Measurements from ENCODE around the gene MDH1B.

MDH1B gene

DNA sequence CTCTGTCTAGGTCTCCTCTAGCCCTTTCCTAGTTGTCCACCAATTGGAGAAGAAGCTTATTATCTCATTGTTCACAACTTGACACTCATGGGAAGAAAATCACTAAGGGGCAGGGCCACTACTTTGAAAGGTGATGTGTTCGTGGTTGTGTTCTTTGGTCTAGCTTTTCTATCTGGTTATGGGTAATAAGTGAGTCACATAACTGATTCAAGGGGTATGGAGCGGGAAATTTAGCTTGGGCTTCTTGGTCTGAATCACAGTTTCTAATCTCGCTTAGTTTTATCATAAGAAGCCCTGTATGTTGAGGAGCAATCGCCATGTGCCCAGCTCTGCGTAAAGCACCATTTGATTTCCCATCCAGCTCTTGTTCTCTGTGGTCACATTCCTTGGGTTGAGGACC, 28.2 kb downstream of the MDH1B start:
- TF ChIP-seq POLR2AphosphoS5 (IDR thresholded peaks at IDR 0.05; ENCODE audit: low read depth, low read length) (no peak), TAF1 (IDR thresholded peaks at IDR 0.05; ENCODE audit: borderline replicate concordance, insufficient read depth, low read length) (no peak), SIN3A (IDR thresholded peaks at IDR 0.05; ENCODE audit: borderline replicate concordance, insufficient read depth, low read length) (no peak), REST (IDR thresholded peaks at IDR 0.05; ENCODE audit: insufficient read depth in 1 of 2, low read depth in 2 of 2, low read length in 2 of 2) (no peak), FOXP2 (optimal IDR thresholded peaks at IDR 0.05; ENCODE audit: borderline replicate concordance, extremely low read depth, extremely low read length, insufficient read depth) (no peak)

DNA sequence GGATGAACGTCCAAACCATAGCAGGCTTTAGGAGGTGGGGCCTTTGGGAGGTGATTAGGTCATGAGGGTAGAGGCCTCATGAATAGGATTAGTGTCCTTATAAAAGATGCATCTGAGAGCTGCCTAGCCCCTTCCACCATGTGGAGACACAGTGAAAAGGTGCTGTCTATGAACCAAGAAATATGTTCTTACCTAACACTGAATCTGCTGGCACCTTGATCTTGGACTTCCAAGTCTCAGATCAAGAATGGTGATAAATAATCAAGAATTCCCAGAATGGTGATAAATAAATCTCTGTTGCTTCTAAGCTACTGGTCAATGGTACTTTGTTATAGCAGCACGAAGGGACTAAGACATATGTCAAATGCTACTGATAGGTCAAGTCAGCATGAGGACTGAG, 31.8 kb downstream of the MDH1B start:
- no peak for TF ChIP-seq FOXP2 (optimal IDR thresholded peaks at IDR 0.05; ENCODE audit: borderline replicate concordance, extremely low read depth, extremely low read length, insufficient read depth)
- TF ChIP-seq POLR2AphosphoS5 (IDR thresholded peaks at IDR 0.05; ENCODE audit: low read depth, low read length), result no peak
- TF ChIP-seq TAF1 (IDR thresholded peaks at IDR 0.05; ENCODE audit: borderline replicate concordance, insufficient read depth, low read length), result no peak
- TF ChIP-seq SIN3A (IDR thresholded peaks at IDR 0.05; ENCODE audit: borderline replicate concordance, insufficient read depth, low read length), result no peak
- no peak for TF ChIP-seq REST (IDR thresholded peaks at IDR 0.05; ENCODE audit: insufficient read depth in 1 of 2, low read depth in 2 of 2, low read length in 2 of 2)

DNA sequence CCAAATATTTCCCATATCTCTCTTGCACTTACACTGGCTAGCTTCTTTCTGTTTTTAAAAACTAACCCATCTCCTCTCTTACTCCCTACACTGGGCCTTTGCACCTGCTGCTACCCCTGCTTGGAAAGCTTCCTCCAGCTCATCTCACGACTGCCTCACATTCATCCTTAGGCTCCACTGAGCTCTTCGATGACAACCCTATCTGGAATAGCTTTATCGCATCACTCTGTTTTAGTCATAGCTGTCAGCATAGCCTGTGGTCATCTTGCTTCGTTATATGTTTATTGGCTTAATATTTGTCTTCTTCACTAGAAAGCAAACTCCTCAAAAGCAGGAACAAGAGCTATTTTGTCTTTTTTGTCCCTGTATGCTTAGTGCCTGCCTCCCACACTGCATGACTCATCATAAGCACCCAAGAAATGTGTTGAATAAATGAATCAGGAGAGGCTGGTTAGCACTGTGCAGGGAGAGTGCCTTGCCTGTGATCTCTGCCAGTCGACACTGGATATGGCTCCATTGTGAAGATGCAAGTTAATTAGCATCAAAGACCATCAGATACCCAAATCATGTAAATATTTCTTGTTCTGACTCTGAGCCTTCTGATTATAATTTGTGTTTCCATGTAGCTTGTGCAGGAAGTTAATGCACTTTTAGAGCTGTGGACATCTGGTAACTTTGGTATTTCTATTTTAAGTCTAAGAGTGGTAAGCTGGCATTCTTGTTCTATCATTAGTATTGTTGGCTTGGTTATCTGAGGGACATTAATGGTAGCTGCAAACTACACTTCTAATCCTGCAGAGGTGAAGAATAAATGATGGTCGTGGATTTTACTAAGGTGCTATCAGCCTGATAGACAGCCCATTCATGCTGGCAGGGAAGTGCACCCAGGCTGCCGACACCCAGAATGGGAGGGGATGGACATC, 36.6 kb downstream of the MDH1B start:
- TF ChIP-seq FOXP2 (optimal IDR thresholded peaks at IDR 0.05; ENCODE audit: borderline replicate concordance, extremely low read depth, extremely low read length, insufficient read depth) (no peak), SIN3A (IDR thresholded peaks at IDR 0.05; ENCODE audit: borderline replicate concordance, insufficient read depth, low read length) (no peak), POLR2AphosphoS5 (IDR thresholded peaks at IDR 0.05; ENCODE audit: low read depth, low read length) (no peak), TAF1 (IDR thresholded peaks at IDR 0.05; ENCODE audit: borderline replicate concordance, insufficient read depth, low read length) (no peak), REST (IDR thresholded peaks at IDR 0.05; ENCODE audit: insufficient read depth in 1 of 2, low read depth in 2 of 2, low read length in 2 of 2) (no peak)

DNA sequence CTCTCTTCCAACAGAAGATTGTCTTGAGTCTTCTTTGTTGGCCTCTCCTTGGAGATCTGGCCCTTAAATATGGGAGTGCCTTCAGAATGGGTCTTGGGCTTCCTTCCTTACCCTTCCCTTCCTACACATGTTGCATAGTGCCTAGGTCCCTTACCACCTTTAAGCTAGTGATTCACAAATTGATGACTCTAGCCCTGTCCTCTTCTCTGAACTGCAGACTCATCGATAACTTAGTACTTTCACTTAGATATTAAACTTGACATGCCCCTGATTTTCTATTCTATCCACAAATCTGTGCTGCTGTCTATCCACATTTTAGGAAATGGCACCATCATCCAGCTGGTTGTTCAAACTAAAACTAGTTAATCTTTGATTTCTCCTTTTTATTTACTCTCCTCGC, 37.8 kb downstream of the MDH1B start:
- TF ChIP-seq TAF1 (IDR thresholded peaks at IDR 0.05; ENCODE audit: borderline replicate concordance, insufficient read depth, low read length) (no peak), FOXP2 (optimal IDR thresholded peaks at IDR 0.05; ENCODE audit: borderline replicate concordance, extremely low read depth, extremely low read length, insufficient read depth) (no peak), POLR2AphosphoS5 (IDR thresholded peaks at IDR 0.05; ENCODE audit: low read depth, low read length) (no peak)

DNA sequence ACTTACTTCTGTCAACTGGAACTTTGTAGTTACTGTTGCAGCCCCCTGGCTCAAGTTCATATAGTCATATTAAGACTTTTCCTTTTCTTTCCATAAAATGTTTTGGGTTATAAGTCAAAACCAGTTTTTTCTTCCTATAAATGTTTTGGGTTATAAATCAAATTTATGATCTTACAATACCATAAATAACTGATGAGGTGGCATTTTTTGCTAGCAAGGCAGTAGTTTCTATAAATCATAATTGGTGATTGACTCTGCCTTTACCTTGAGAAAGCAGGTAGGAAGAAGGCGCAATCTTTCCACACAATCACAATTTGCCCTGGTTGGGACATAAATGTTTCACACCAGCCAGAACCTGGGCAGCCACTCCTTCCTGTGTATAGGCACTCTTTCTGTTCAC, 41.8 kb downstream of the MDH1B start:
- TF ChIP-seq FOXP2 (optimal IDR thresholded peaks at IDR 0.05; ENCODE audit: borderline replicate concordance, extremely low read depth, extremely low read length, insufficient read depth) (no peak), TAF1 (IDR thresholded peaks at IDR 0.05; ENCODE audit: borderline replicate concordance, insufficient read depth, low read length) (no peak), REST (IDR thresholded peaks at IDR 0.05; ENCODE audit: insufficient read depth in 1 of 2, low read depth in 2 of 2, low read length in 2 of 2) (no peak), POLR2AphosphoS5 (IDR thresholded peaks at IDR 0.05; ENCODE audit: low read depth, low read length) (no peak), SIN3A (IDR thresholded peaks at IDR 0.05; ENCODE audit: borderline replicate concordance, insufficient read depth, low read length) (no peak)
